ENCODE results near the gene RSPH10B2.
"Not testable (repeated sequence)": the region's sequence is repeated elsewhere in the genome, so short reads cannot be mapped to it uniquely, and the experiment has no call there.

DNA sequence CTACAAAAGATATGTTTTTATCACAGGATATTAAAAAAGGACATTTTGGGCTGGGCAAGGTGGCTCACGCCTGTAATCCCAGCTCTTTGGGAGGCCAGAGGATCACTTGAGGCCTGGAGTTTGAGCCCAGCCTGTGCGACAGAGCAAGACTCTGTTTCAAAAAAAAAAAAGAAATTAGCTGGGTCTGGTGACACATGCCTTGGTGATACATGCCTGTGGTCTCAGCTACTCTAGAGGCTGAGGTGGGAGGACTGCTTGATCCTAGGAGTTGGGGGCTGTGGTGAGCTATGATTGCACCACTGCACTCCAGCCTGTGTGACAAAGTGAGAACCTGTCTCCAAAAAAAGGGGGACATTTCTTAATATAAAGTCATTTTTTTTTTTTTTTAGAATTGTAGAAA lies 46.4 kb downstream of the RSPH10B2 start:
- TF ChIP-seq BHLHE40 (IDR thresholded peaks at IDR 0.05; ENCODE audit: borderline replicate concordance); NFRKB (IDR thresholded peaks at IDR 0.05); TARDBP (IDR thresholded peaks at IDR 0.05); L3MBTL2 (conservative IDR thresholded peaks at IDR 0.05): not testable (repeated sequence)

Data from HEK293T (cell line).